GM12878 (cell line): ENCODE measurements around the gene THAP4. TPM values are rescaled to one million over a fixed set of nuclear protein-coding genes. Genes with fewer than 3 reads are reported as not detected.

ENCODE experiments used
- ATAC-seq: fragments of 200-7000 bp; cut with Tn5 transposase; 3 replicates; pipeline ENCODE4 v1.9.1; 2020; ENCODE audit warnings: mild to moderate bottlenecking, moderate library complexity
- BruUV-seq: library from RNA; stranded (reverse); fragments of 400-500 nt; replicated peaks from 2 replicates; lab custom pipeline; 2021; lab: Mats Ljungman, UMichigan
- CTCF ChIA-PET: fragments of 300-600 bp; sonication (Branson Sonifier 250); formaldehyde crosslinking; extraction: SDS; loops from one replicate; lab custom pipeline; 2021; ENCODE audit warnings: inconsistent platforms; lab: Yijun Ruan, JAX
- POLR2A ChIA-PET: fragments of 350-600 bp; formaldehyde crosslinking; extraction: SDS; loops from one replicate; lab custom pipeline; 2021; ENCODE audit warnings: inconsistent platforms; lab: Charles Lee
- RAD21 ChIA-PET: fragments of 300-600 bp; sonication (Branson Sonifier 250); formaldehyde crosslinking; loops from one replicate; lab custom pipeline; 2023; ENCODE audit warnings: antibody characterized with exemption; ENCODE audit not compliant: unreplicated experiment; lab: Charles Lee
- SMC1A ChIA-PET: fragments of 300-600 bp; sonication (Branson Sonifier 250); formaldehyde crosslinking; loops from one replicate; lab custom pipeline; 2023; ENCODE audit not compliant: unreplicated experiment, uncharacterized antibody; lab: Charles Lee
- DNase-seq: peaks from one replicate; pipeline ENCODE4 v3.0.0-alpha.2; 2011; ENCODE audit warnings: low read depth, low spot score
- FAIRE-seq: peaks from 3 replicates; lab custom pipeline; 2011; peaks lifted over from hg19 to GRCh38; lab: Jason Lieb, UNC
- H2AFZ ChIP-seq: 2 replicates; pipeline ENCODE4 v1.6.0; 2011; ENCODE audit warnings: low read depth, low read length, control low read depth; ENCODE audit not compliant: control insufficient read depth
- H3K27ac ChIP-seq: 2 replicates; pipeline ENCODE4 v1.5.1; 2011; ENCODE audit warnings: control low read depth; ENCODE audit not compliant: control insufficient read depth, insufficient read depth
- H3K27me3 ChIP-seq, 2 experiments: replicated peaks in 1 of 2; 2 replicates each; pipeline versions ENCODE4 v1.6.0 to v1.6.1; 2011; ENCODE audit warnings: low read length in 1 of 2; ENCODE audit not compliant: control insufficient read depth in 2 of 2, insufficient read depth in 2 of 2
- H3K36me3 ChIP-seq, 2 experiments: 2 replicates each; pipeline ENCODE4 v1.5.1; 2011; ENCODE audit warnings: low read length in 1 of 2; ENCODE audit not compliant: control insufficient read depth in 2 of 2, insufficient read depth in 2 of 2
- H3K4me1 ChIP-seq: 2 replicates; pipeline ENCODE4 v1.6.1; 2011; ENCODE audit warnings: mild to moderate bottlenecking, low read length, moderate library complexity, mixed read lengths; ENCODE audit not compliant: control insufficient read depth, insufficient read depth
- H3K4me2 ChIP-seq: 2 replicates; pipeline ENCODE4 v1.6.0; 2011; ENCODE audit warnings: control low read depth; ENCODE audit not compliant: control insufficient read depth, insufficient read depth
- H3K4me3 ChIP-seq: fragments of 200-600 bp; sonication (generic); 2 replicates; pipeline ENCODE4 v1.5.1; 2016
- H3K79me2 ChIP-seq: 2 replicates; pipeline ENCODE4 v1.6.0; 2011; ENCODE audit warnings: low read length; ENCODE audit not compliant: control insufficient read depth, insufficient read depth
- H3K9ac ChIP-seq: 2 replicates; pipeline ENCODE4 v1.8.0; 2011; ENCODE audit warnings: low read length, control low read depth, mixed read lengths; ENCODE audit not compliant: control insufficient read depth, insufficient read depth
- H3K9me3 ChIP-seq: replicated peaks from 3 replicates; pipeline ENCODE4 v1.5.1; 2011; ENCODE audit warnings: mild to moderate bottlenecking, low read length; ENCODE audit not compliant: control insufficient read depth, insufficient read depth
- H4K20me1 ChIP-seq: 2 replicates; pipeline ENCODE4 v1.6.0; 2011; ENCODE audit not compliant: control insufficient read depth, insufficient read depth
- CBFB ChIP-seq: IDR thresholded peaks from 2 replicates; pipeline ENCODE4 v1.6.1; 2016; ENCODE audit warnings: antibody characterized with exemption, low read depth
- CHD4 ChIP-seq: fragments of 200-600 bp; sonication (generic); IDR thresholded peaks from 2 replicates; pipeline ENCODE4 v1.6.1; 2016; ENCODE audit warnings: mild to moderate bottlenecking
- RAD51 ChIP-seq: fragments of 450-650 bp; IDR thresholded peaks from 2 replicates; pipeline ENCODE4 v1.6.1; 2016; ENCODE audit warnings: moderate library complexity, mild to moderate bottlenecking, inconsistent platforms
- WGBS: methylation state at CpG from one replicate; pipeline ENCODE4 v1.1.6; 2016; ENCODE audit warnings: low lambda C conversion rate; ENCODE audit not compliant: insufficient replicate concordance, insufficient coverage; ENCODE audit errors: missing lambda C conversion rate; 5-methylcytosine and 5-hydroxymethylcytosine counted together
- in situ Hi-C: fragments of 300-500 bp; cut with MboI; formaldehyde crosslinking; loops from 9 replicates; pipeline ENCODE4 v1.14.3; 2018; ENCODE audit warnings: mixed read lengths
- intact Hi-C: fragments of 100-400 bp; cut with micrococcal nuclease; formaldehyde crosslinking; loops from one replicate; pipeline ENCODE4 v1.14.2; 2022; ENCODE audit not compliant: unreplicated experiment
- polyA plus RNA-seq, 11 experiments: library from polyadenylated mRNA; depleted of rRNA in 4 of 11; unstranded in 6 of 11; stranded (reverse) in 5 of 11; fragments of >200 nt; fragmentation: Nextera tagmentation in 4 of 11; fragmentation: Illumina TruSeq in 1 of 11; extraction: Ambion mirVana in 4 of 11; extraction: Trizol in 1 of 11; gene quantifications; 1 replicate in 1 of 11; 2 replicates in 10 of 11; pipeline versions ENCODE4 v1.2.1 to v1.2.3, GENCODE V29; 2011 to 2016; ENCODE audit warnings: inconsistent platforms in 2 of 11, missing spikeins in 2 of 11, low read depth in 1 of 11
- total RNA-seq, 4 experiments: library from RNA; depleted of rRNA in 3 of 4; stranded (reverse); fragments of >200 nt in 3 of 4; fragmentation: Illumina TruSeq in 1 of 4; extraction: Trizol in 1 of 4; gene quantifications; 2 replicates each; pipeline versions ENCODE4 v1.2.1 to v1.2.3, GENCODE V29; 2013 to 2021
- TF ChIP-seq, protein P1 (sequence below): fragments of 450-650 bp; formaldehyde crosslinking; IDR thresholded peaks from 2 replicates; pipeline ENCODE4 v1.5.0; 2022; ENCODE audit warnings: mild to moderate bottlenecking, missing genetic modification characterization
- TF ChIP-seq, protein P2 (sequence below), 3 experiments: IDR thresholded peaks in 2 of 3; conservative IDR thresholded peaks in 1 of 3; 2 replicates each; pipeline ENCODE4 v1.5.1; 2011; ENCODE audit warnings: low read depth in 3 of 3, low read length in 3 of 3, mild to moderate bottlenecking in 3 of 3, control low read depth in 2 of 3, moderate library complexity in 2 of 3, inconsistent platforms in 1 of 3, mixed read lengths in 1 of 3; ENCODE audit not compliant: control insufficient read depth in 2 of 3, insufficient read depth in 1 of 3; ENCODE audit errors: extremely low read depth in 1 of 3

The THAP4 gene
- total and polyA plus RNA-seq, 10 of the 15 experiments (the other 5 are each of a cell fraction or from before 2014, with no cell fraction given) = 12.9 to 67.7 (median 44.5) TPM

DNA sequence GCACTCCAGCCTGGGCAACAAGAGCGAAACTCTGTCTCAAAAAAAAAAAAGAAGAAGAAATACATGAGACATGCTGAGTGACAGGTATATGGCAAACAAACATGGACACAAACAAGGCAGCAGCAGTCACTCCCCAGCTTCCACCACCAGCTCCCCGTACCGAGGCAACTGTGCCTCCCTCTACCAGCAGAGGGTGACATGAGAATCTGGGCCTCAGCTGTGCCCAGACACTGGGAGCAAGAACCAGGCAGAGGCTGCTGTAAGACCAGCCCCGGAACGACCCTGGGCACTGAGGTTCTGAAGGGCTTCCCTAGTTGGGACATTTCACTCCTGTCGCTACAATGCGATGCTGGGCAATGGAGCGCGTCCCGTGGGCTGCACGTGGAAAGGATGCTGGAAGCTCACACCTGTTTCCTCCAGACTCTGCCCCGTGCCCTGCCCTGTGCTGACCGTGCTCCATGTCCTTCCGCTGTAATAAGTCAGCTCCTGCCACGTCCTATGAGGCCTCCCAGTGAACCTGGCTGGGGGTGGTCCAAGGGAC is 41.3 kb downstream of the THAP4 start:
- H2AFZ ChIP-seq = no peak overlapping the region
- TF ChIP-seq, protein P1, sequence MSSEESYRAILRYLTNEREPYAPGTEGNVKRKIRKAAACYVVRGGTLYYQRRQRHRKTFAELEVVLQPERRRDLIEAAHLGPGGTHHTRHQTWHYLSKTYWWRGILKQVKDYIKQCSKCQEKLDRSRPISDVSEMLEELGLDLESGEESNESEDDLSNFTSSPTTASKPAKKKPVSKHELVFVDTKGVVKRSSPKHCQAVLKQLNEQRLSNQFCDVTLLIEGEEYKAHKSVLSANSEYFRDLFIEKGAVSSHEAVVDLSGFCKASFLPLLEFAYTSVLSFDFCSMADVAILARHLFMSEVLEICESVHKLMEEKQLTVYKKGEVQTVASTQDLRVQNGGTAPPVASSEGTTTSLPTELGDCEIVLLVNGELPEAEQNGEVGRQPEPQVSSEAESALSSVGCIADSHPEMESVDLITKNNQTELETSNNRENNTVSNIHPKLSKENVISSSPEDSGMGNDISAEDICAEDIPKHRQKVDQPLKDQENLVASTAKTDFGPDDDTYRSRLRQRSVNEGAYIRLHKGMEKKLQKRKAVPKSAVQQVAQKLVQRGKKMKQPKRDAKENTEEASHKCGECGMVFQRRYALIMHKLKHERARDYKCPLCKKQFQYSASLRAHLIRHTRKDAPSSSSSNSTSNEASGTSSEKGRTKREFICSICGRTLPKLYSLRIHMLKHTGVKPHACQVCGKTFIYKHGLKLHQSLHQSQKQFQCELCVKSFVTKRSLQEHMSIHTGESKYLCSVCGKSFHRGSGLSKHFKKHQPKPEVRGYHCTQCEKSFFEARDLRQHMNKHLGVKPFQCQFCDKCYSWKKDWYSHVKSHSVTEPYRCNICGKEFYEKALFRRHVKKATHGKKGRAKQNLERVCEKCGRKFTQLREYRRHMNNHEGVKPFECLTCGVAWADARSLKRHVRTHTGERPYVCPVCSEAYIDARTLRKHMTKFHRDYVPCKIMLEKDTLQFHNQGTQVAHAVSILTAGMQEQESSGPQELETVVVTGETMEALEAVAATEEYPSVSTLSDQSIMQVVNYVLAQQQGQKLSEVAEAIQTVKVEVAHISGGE = no peak
- TF ChIP-seq, protein P2, sequence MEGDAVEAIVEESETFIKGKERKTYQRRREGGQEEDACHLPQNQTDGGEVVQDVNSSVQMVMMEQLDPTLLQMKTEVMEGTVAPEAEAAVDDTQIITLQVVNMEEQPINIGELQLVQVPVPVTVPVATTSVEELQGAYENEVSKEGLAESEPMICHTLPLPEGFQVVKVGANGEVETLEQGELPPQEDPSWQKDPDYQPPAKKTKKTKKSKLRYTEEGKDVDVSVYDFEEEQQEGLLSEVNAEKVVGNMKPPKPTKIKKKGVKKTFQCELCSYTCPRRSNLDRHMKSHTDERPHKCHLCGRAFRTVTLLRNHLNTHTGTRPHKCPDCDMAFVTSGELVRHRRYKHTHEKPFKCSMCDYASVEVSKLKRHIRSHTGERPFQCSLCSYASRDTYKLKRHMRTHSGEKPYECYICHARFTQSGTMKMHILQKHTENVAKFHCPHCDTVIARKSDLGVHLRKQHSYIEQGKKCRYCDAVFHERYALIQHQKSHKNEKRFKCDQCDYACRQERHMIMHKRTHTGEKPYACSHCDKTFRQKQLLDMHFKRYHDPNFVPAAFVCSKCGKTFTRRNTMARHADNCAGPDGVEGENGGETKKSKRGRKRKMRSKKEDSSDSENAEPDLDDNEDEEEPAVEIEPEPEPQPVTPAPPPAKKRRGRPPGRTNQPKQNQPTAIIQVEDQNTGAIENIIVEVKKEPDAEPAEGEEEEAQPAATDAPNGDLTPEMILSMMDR (IDR thresholded peaks at IDR 0.05 in 2 of 3, conservative IDR thresholded peaks at IDR 0.05 in 1 of 3; ENCODE audit: control insufficient read depth in 2 of 3, extremely low read depth in 1 of 3, insufficient read depth in 1 of 3, low read depth in 3 of 3, low read length in 3 of 3) = peak in 2 of 3 experiments; percentile 17 to 26; a peak in 3 of 6 replicates
- no peak for TF ChIP-seq CBFB
- TF ChIP-seq CHD4 = no peak
- no peak for TF ChIP-seq RAD51
- no peaks in the 10 kb centered on the region for H4K20me1 ChIP-seq
- SMC1A ChIA-PET = no interaction called here
- 90% methylated on average over 14 of the region's 15 CpGs for WGBS
- peaks cover 10 to 11% of the 10 kb centered on the region in 2 experiments for H3K36me3 ChIP-seq
- no peaks in the 10 kb centered on the region for H3K27me3 ChIP-seq
- in situ Hi-C loops (no loop called here), intact Hi-C loops (no loop called here)
- FAIRE-seq = no peak
- H3K4me2 ChIP-seq = no peak overlapping the region
- DNase-seq = no peak
- H3K27ac ChIP-seq = no peak overlapping the region
- RAD21 ChIA-PET = no interaction called here
- no peaks in the 10 kb centered on the region for H3K4me1 ChIP-seq
- BruUV-seq = no TSS peak
- no peak for ATAC-seq
- H3K9me3 ChIP-seq = no peaks in the 10 kb centered on the region; the same call in 2 of the 3 replicates
- CTCF ChIA-PET = interaction anchor here (1.0 kb wide), 1 partner anchor 137 kb away, joined by 3 read pairs; no protein-coding TSS in a partner anchor
- no peak overlapping the region for H3K9ac ChIP-seq
- no peak overlapping the region for H3K4me3 ChIP-seq
- POLR2A ChIA-PET = no interaction called here
- no peaks in the 10 kb centered on the region for H3K79me2 ChIP-seq
